ENCODE data around the gene MDGA2. TPM values are rescaled to one million over a fixed set of nuclear protein-coding genes. Genes with fewer than 3 reads are reported as not detected.

The MDGA2 gene
- total and polyA plus RNA-seq, 2 donors (not counting 1 experiment from before 2014, with no cell fraction given): not detected

- no peaks in the 10 kb centered on the region for H3K79me2 ChIP-seq (ENCODE audit: control insufficient read depth, insufficient read depth, low read length)
- no peak overlapping the region for H3K27ac ChIP-seq (ENCODE audit: insufficient read depth, low read length)
- no peaks in the 10 kb centered on the region for H3K27me3 ChIP-seq (ENCODE audit: control insufficient read depth, insufficient read depth, low read length)
- TF ChIP-seq EZH2 (IDR thresholded peaks at IDR 0.05; ENCODE audit: low read length, missing control alignments) (no peak), CTCF (conservative IDR thresholded peaks at IDR 0.05 in 1 of 2, IDR thresholded peaks at IDR 0.05 in 1 of 2; ENCODE audit: low read depth in 1 of 2, low read length in 2 of 2) (no peak)
- no peaks in the 10 kb centered on the region for H3K4me1 ChIP-seq (ENCODE audit: control insufficient read depth, extremely low read depth, insufficient read depth, low read length)
- no peak for DNase-seq (ENCODE audit: low read depth in 2 of 2)
- H3K4me2 ChIP-seq (ENCODE audit: extremely low read depth, insufficient read depth, low read length): no peak overlapping the region
- H3K9me3 ChIP-seq (ENCODE audit: control insufficient read depth, insufficient read depth, low read depth, low read length): no peaks in the 10 kb centered on the region
- no peak overlapping the region for H3K9ac ChIP-seq (ENCODE audit: insufficient read depth, low read length)
- H3K36me3 ChIP-seq (ENCODE audit: control insufficient read depth, insufficient read depth, low read length): no peaks in the 10 kb centered on the region
- no peak overlapping the region for H3K4me3 ChIP-seq (replicated peaks in 1 of 4; ENCODE audit: control extremely low read depth in 1 of 4, insufficient read depth in 1 of 4, low read depth in 3 of 4, low read length in 4 of 4)
- no peak overlapping the region for H2AFZ ChIP-seq (ENCODE audit: low read length)
- H4K20me1 ChIP-seq (ENCODE audit: control insufficient read depth, extremely low read depth, insufficient read depth, low read length): no peaks in the 10 kb centered on the region
Measured at GRCh38 chr14:47511829-47512228, 163.6 kb downstream of the MDGA2 start.

GRCh38 chr14:47509957-47510356, 165.4 kb downstream of the MDGA2 start:
- Histone ChIP-seq H3K27me3 (ENCODE audit: control insufficient read depth, insufficient read depth, low read length) (no peaks in the 10 kb centered on the region), H3K4me2 (ENCODE audit: extremely low read depth, insufficient read depth, low read length) (no peak overlapping the region), H2AFZ (ENCODE audit: low read length) (no peak overlapping the region), H3K4me1 (ENCODE audit: control insufficient read depth, extremely low read depth, insufficient read depth, low read length) (no peaks in the 10 kb centered on the region), H3K9ac (ENCODE audit: insufficient read depth, low read length) (no peak overlapping the region), H3K36me3 (ENCODE audit: control insufficient read depth, insufficient read depth, low read length) (no peaks in the 10 kb centered on the region), H3K27ac (ENCODE audit: insufficient read depth, low read length) (no peak overlapping the region), H4K20me1 (ENCODE audit: control insufficient read depth, extremely low read depth, insufficient read depth, low read length) (no peaks in the 10 kb centered on the region), H3K79me2 (ENCODE audit: control insufficient read depth, insufficient read depth, low read length) (no peaks in the 10 kb centered on the region), H3K9me3 (ENCODE audit: control insufficient read depth, insufficient read depth, low read depth, low read length) (no peaks in the 10 kb centered on the region), H3K4me3 (replicated peaks in 1 of 4; ENCODE audit: control extremely low read depth in 1 of 4, insufficient read depth in 1 of 4, low read depth in 3 of 4, low read length in 4 of 4) (no peak overlapping the region)
- no peak for TF ChIP-seq EZH2 (IDR thresholded peaks at IDR 0.05; ENCODE audit: low read length, missing control alignments)
- no peak for TF ChIP-seq CTCF (conservative IDR thresholded peaks at IDR 0.05 in 1 of 2, IDR thresholded peaks at IDR 0.05 in 1 of 2; ENCODE audit: low read depth in 1 of 2, low read length in 2 of 2)
- no peak for DNase-seq (ENCODE audit: low read depth in 2 of 2)

- Histone ChIP-seq H3K4me2 (ENCODE audit: extremely low read depth, insufficient read depth, low read length) (no peak overlapping the region), H3K9ac (ENCODE audit: insufficient read depth, low read length) (no peak overlapping the region), H3K4me3 (replicated peaks in 1 of 4; ENCODE audit: control extremely low read depth in 1 of 4, insufficient read depth in 1 of 4, low read depth in 3 of 4, low read length in 4 of 4) (no peak overlapping the region), H3K27me3 (ENCODE audit: control insufficient read depth, insufficient read depth, low read length) (no peaks in the 10 kb centered on the region), H4K20me1 (ENCODE audit: control insufficient read depth, extremely low read depth, insufficient read depth, low read length) (no peaks in the 10 kb centered on the region), H3K9me3 (ENCODE audit: control insufficient read depth, insufficient read depth, low read depth, low read length) (no peaks in the 10 kb centered on the region), H3K4me1 (ENCODE audit: control insufficient read depth, extremely low read depth, insufficient read depth, low read length) (no peaks in the 10 kb centered on the region), H3K79me2 (ENCODE audit: control insufficient read depth, insufficient read depth, low read length) (no peaks in the 10 kb centered on the region), H2AFZ (ENCODE audit: low read length) (no peak overlapping the region), H3K36me3 (ENCODE audit: control insufficient read depth, insufficient read depth, low read length) (no peaks in the 10 kb centered on the region), H3K27ac (ENCODE audit: insufficient read depth, low read length) (no peak overlapping the region)
- no peak for DNase-seq (ENCODE audit: low read depth in 2 of 2)
- TF ChIP-seq EZH2 (IDR thresholded peaks at IDR 0.05; ENCODE audit: low read length, missing control alignments): no peak
- no peak for TF ChIP-seq CTCF (conservative IDR thresholded peaks at IDR 0.05 in 1 of 2, IDR thresholded peaks at IDR 0.05 in 1 of 2; ENCODE audit: low read depth in 1 of 2, low read length in 2 of 2)
Measured at GRCh38 chr14:47507861-47508260, 167.5 kb downstream of the MDGA2 start.
